K562 (cell line): Measurements from ENCODE around the gene USH1G. TPM values are rescaled to one million over a fixed set of nuclear protein-coding genes. Genes with fewer than 3 reads are reported as not detected.

ENCODE experiments used
- ARID2 ChIP-seq: fragments of 450-650 bp; IDR thresholded peaks from 2 replicates; pipeline ENCODE4 v1.6.1; 2017; ENCODE audit warnings: antibody characterized with exemption, mild to moderate bottlenecking
- CC2D1A ChIP-seq: fragments of 450-650 bp; IDR thresholded peaks from 2 replicates; pipeline ENCODE4 v1.6.1; 2017; ENCODE audit warnings: mild to moderate bottlenecking
- CTBP1 ChIP-seq: fragments of 450-650 bp; IDR thresholded peaks from 2 replicates; pipeline ENCODE4 v1.6.1; 2016; ENCODE audit warnings: borderline replicate concordance
- KDM4B ChIP-seq, 2 experiments: fragments of 450-650 bp in 1 of 2; sonication (generic) in 1 of 2; IDR thresholded peaks; 2 replicates each; pipeline ENCODE4 v1.6.1; 2016 to 2017; ENCODE audit warnings: borderline replicate concordance in 2 of 2, antibody characterized with exemption in 1 of 2, low read depth in 1 of 2, mild to moderate bottlenecking in 1 of 2
- MAZ ChIP-seq, 2 experiments: fragments of 450-650 bp in 1 of 2; sonication (generic) in 1 of 2; formaldehyde crosslinking; IDR thresholded peaks in 1 of 2; conservative IDR thresholded peaks in 1 of 2; 2 replicates each; pipeline versions ENCODE4 v1.4.0 to v1.5.0; 2020; ENCODE audit warnings: mild to moderate bottlenecking in 1 of 2, missing genetic modification reagents in 1 of 2
- NFXL1 ChIP-seq: fragments of 450-650 bp; formaldehyde crosslinking; IDR thresholded peaks from 2 replicates; pipeline ENCODE4 v1.4.0; 2021; ENCODE audit warnings: mild to moderate bottlenecking
- RAD21 ChIP-seq, 2 experiments: fragments of 250-450 bp in 1 of 2; fragments of 450-650 bp in 1 of 2; sonication (Bioruptor Pico) in 1 of 2; formaldehyde crosslinking in 1 of 2; IDR thresholded peaks in 1 of 2; conservative IDR thresholded peaks in 1 of 2; 2 replicates each; pipeline versions ENCODE4 v1.4.0 to v1.8.0; 2020 to 2022; ENCODE audit warnings: mild to moderate bottlenecking in 2 of 2, moderate library complexity in 1 of 2
- SETDB1 ChIP-seq: IDR thresholded peaks from one replicate; pipeline ENCODE4 v1.6.1; 2012; ENCODE audit warnings: low read length, control low read depth, inconsistent platforms
- SMC3 ChIP-seq: conservative IDR thresholded peaks from 2 replicates; pipeline ENCODE4 v1.6.1; 2011; ENCODE audit warnings: low read depth, low read length, improper control_type of control experiment; ENCODE audit not compliant: insufficient read depth
- STAG1 ChIP-seq: sonication (generic); formaldehyde crosslinking; IDR thresholded peaks from 2 replicates; pipeline ENCODE4 v1.5.0; 2020; ENCODE audit warnings: missing genetic modification reagents, borderline replicate concordance
- TBP ChIP-seq: optimal IDR thresholded peaks from 2 replicates; pipeline ENCODE3; 2011; ENCODE audit warnings: low read depth, low read length, improper control_type of control experiment
- TEAD4 ChIP-seq, 2 experiments: sonication (generic) in 1 of 2; formaldehyde crosslinking in 1 of 2; IDR thresholded peaks; 2 replicates each; pipeline versions ENCODE4 v1.6.1 to v1.8.0; 2012 to 2022; ENCODE audit warnings: borderline replicate concordance in 1 of 2, inconsistent platforms in 1 of 2, low read length in 1 of 2, mild to moderate bottlenecking in 1 of 2, missing genetic modification reagents in 1 of 2
- ZNF121 ChIP-seq: sonication (generic); formaldehyde crosslinking; conservative IDR thresholded peaks from 2 replicates; pipeline ENCODE4 v1.8.0; 2022; ENCODE audit warnings: missing genetic modification reagents
- polyA plus RNA-seq, 8 experiments: library from polyadenylated mRNA; depleted of rRNA in 4 of 8; stranded (reverse) in 5 of 8; unstranded in 3 of 8; fragments of >200 nt; fragmentation: Nextera tagmentation in 2 of 8; fragmentation: Illumina TruSeq in 1 of 8; extraction: Ambion mirVana in 2 of 8; extraction: Trizol in 1 of 8; gene quantifications; 2 replicates each; pipeline versions ENCODE4 v1.2.1 to v1.2.3, GENCODE V29; 2011 to 2014; ENCODE audit warnings: inconsistent platforms in 1 of 8, missing spikeins in 1 of 8
- total RNA-seq, 7 experiments: library from RNA; depleted of rRNA in 6 of 7; stranded (reverse); fragments of >200 nt in 6 of 7; fragmentation: Illumina TruSeq in 2 of 7; extraction: Trizol in 2 of 7; gene quantifications; 2 replicates each; pipeline versions ENCODE4 v1.2.1 to v1.2.3, GENCODE V29; 2011 to 2021; ENCODE audit warnings: low replicate concordance in 1 of 7
- TF ChIP-seq, protein P1 (sequence below), 2 experiments: fragments of 450-650 bp; formaldehyde crosslinking in 1 of 2; IDR thresholded peaks; 2 replicates each; pipeline versions ENCODE4 v1.4.0 to v1.6.1; 2014 to 2020; ENCODE audit warnings: mild to moderate bottlenecking in 2 of 2, borderline replicate concordance in 1 of 2, low read depth in 1 of 2
- TF ChIP-seq, protein P2 (sequence below), 3 experiments: IDR thresholded peaks in 2 of 3; conservative IDR thresholded peaks in 1 of 3; 2 replicates each; pipeline ENCODE4 v1.5.1; 2011 to 2012; ENCODE audit warnings: low read length in 3 of 3, mild to moderate bottlenecking in 3 of 3, control low read depth in 2 of 3, improper control_type of control experiment in 1 of 3, inconsistent platforms in 1 of 3, low read depth in 1 of 3, mixed read lengths in 1 of 3, moderate library complexity in 1 of 3; ENCODE audit not compliant: insufficient read depth in 2 of 3

Gene USH1G
- total and polyA plus RNA-seq, 9 of the 15 experiments (the other 6 are each of a cell fraction or from before 2014, with no cell fraction given), result 0.22 to 1.00 (median 0.64) TPM; not detected in 2

DNA sequence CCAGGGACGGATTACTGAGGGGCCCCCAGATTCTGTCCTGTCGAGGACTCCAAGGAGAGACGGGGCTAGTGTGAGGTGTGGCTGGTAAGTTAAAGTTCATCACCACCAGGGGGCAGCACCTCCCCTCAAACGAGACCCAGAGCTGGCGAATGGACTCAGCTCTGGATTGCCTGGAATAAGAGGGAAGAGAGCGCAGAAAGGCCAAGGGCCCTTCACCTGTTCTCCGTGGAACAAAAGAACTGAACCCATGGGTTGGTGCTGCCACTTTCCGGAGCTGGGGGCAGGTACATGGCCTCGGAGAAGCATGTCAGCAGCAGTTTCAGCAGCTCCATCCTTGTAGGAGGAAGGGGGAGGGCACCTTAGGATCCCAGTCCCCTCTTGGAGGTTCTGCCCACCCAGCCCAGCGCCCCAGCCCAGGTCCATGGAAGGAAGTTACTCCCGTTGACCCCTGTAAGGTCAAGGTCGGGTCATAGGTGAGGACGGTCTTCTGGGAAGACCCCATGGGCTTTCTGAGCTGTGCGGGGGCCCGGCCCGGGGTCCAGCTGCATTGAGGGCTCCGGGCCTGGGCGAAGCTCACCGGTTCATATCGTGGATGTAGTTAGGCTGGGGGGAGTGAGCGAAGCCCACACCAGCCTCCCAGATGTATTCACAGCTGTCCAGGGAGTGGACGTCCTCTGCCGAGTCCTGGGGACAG is 38.7 kb upstream of the USH1G start (continued):
- TF ChIP-seq, protein P1, sequence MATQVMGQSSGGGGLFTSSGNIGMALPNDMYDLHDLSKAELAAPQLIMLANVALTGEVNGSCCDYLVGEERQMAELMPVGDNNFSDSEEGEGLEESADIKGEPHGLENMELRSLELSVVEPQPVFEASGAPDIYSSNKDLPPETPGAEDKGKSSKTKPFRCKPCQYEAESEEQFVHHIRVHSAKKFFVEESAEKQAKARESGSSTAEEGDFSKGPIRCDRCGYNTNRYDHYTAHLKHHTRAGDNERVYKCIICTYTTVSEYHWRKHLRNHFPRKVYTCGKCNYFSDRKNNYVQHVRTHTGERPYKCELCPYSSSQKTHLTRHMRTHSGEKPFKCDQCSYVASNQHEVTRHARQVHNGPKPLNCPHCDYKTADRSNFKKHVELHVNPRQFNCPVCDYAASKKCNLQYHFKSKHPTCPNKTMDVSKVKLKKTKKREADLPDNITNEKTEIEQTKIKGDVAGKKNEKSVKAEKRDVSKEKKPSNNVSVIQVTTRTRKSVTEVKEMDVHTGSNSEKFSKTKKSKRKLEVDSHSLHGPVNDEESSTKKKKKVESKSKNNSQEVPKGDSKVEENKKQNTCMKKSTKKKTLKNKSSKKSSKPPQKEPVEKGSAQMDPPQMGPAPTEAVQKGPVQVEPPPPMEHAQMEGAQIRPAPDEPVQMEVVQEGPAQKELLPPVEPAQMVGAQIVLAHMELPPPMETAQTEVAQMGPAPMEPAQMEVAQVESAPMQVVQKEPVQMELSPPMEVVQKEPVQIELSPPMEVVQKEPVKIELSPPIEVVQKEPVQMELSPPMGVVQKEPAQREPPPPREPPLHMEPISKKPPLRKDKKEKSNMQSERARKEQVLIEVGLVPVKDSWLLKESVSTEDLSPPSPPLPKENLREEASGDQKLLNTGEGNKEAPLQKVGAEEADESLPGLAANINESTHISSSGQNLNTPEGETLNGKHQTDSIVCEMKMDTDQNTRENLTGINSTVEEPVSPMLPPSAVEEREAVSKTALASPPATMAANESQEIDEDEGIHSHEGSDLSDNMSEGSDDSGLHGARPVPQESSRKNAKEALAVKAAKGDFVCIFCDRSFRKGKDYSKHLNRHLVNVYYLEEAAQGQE (IDR thresholded peaks at IDR 0.05; ENCODE audit: borderline replicate concordance), result peak; percentile 93
- TF ChIP-seq, protein P1 (CRISPR knock-in tag; IDR thresholded peaks at IDR 0.05; ENCODE audit: low read depth), result no peak
- TF ChIP-seq ZNF121 (CRISPR knock-in tag) (no peak), MAZ (CRISPR knock-in tag; conservative IDR thresholded peaks at IDR 0.05 in 1 of 2, IDR thresholded peaks at IDR 0.05 in 1 of 2) (peak in 1 of 2 experiments; percentile 33; a peak in 1 of 4 replicates), CC2D1A (peak; percentile 83; the same call in 1 of the 2 replicates), NFXL1 (CRISPR knock-in tag) (no peak), TBP (peak; percentile 29), TEAD4 (IDR thresholded peaks at IDR 0.05; ENCODE audit: low read length) (0 out of 2 replicates have a peak, but pooled peaks have one; percentile 8), TEAD4 (CRISPR knock-in tag; IDR thresholded peaks at IDR 0.05; ENCODE audit: borderline replicate concordance) (no peak), CTBP1 (peak; percentile 76), SETDB1 (no peak), RAD21 (CRISPR knock-in tag; conservative IDR thresholded peaks at IDR 0.05 in 1 of 2, IDR thresholded peaks at IDR 0.05 in 1 of 2) (peak; percentile 96 to 99), ARID2 (peak; percentile 94), KDM4B (IDR thresholded peaks at IDR 0.05; ENCODE audit: borderline replicate concordance in 2 of 2, low read depth in 1 of 2) (no peak), SMC3 (peak; percentile 89), STAG1 (CRISPR knock-in tag) (peak; percentile 75; the same call in 1 of the 2 replicates)
- TF ChIP-seq, protein P2, sequence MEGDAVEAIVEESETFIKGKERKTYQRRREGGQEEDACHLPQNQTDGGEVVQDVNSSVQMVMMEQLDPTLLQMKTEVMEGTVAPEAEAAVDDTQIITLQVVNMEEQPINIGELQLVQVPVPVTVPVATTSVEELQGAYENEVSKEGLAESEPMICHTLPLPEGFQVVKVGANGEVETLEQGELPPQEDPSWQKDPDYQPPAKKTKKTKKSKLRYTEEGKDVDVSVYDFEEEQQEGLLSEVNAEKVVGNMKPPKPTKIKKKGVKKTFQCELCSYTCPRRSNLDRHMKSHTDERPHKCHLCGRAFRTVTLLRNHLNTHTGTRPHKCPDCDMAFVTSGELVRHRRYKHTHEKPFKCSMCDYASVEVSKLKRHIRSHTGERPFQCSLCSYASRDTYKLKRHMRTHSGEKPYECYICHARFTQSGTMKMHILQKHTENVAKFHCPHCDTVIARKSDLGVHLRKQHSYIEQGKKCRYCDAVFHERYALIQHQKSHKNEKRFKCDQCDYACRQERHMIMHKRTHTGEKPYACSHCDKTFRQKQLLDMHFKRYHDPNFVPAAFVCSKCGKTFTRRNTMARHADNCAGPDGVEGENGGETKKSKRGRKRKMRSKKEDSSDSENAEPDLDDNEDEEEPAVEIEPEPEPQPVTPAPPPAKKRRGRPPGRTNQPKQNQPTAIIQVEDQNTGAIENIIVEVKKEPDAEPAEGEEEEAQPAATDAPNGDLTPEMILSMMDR (IDR thresholded peaks at IDR 0.05 in 2 of 3, conservative IDR thresholded peaks at IDR 0.05 in 1 of 3; ENCODE audit: insufficient read depth in 2 of 3, low read depth in 1 of 3, low read length in 3 of 3), result peak; percentile 74 to 85 (median 84)
